GM18505 (cell line): ENCODE measurements around the gene DLD.
"Not testable (repeated sequence)": the region's sequence is repeated elsewhere in the genome, so short reads cannot be mapped to it uniquely, and the experiment has no call there.

Experiments
- ATAC-seq: cut with Tn5 transposase; IDR thresholded peaks from one replicate; pipeline ENCODE4 v1.9.1; 2021; ENCODE audit not compliant: unreplicated experiment
- POLR2A ChIP-seq: IDR thresholded peaks from 4 replicates; pipeline ENCODE4 v1.6.1; 2011; ENCODE audit warnings: borderline replicate concordance; ENCODE audit not compliant: insufficient read depth, insufficient read length; ENCODE audit errors: extremely low read depth

Gene DLD

DNA sequence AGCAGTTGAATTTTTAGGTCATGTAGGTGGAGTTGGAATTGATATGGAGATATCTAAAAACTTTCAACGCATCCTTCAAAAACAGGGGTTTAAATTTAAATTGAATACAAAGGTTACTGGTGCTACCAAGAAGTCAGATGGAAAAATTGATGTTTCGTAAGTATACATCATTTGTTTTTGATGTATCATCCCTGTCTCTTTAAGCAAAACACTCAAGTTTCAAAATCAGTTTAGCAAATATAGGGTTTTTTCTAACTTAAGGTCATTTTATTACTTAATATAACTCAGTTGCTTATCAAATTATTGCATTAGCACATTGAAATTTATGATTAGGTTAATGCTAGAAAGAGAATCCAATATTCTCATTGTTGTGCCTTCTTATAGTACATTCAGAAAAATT is 24.6 kb downstream of the DLD start:
- no peak for TF ChIP-seq POLR2A
- no peak for ATAC-seq

DNA sequence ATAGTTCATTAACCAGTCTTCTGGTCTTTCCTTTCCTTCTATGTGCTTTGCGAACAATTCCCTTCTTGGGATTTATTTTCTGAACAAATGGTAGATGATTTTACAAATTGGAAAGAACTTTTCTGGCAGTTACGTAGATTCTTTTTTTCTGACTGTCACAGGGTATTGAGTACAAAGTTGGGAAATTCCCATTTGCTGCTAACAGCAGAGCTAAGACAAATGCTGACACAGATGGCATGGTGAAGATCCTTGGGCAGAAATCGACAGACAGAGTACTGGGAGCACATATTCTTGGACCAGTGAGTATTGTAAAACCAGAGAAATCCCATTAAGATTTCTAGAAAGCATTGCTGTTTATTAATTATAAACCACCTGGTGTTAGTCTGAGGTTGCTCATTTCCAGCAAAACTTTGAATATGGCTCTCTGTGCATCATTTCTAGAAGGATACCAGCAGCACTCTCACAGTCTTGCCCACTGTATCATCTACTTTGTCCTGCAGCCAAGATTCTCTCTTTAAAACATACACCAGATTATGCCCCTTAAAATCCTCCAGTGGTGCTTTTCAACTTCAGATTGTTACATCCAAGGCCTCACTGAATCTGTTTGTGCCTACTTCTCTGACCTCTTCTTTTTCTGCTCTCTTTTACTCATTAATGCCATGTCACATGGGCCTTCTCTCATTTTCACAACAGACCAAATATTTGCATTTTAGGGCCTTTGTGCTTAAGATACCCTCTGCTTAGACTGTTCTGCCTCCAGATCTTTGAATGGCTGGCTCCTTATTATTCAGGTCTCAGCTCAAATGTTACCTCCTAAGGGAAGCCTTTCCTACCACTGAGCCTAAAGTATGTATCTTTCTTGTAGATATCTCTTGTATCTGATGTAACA is 27.0 kb downstream of the DLD start:
- no peak for TF ChIP-seq POLR2A
- ATAC-seq, result peak; percentile 67

DNA sequence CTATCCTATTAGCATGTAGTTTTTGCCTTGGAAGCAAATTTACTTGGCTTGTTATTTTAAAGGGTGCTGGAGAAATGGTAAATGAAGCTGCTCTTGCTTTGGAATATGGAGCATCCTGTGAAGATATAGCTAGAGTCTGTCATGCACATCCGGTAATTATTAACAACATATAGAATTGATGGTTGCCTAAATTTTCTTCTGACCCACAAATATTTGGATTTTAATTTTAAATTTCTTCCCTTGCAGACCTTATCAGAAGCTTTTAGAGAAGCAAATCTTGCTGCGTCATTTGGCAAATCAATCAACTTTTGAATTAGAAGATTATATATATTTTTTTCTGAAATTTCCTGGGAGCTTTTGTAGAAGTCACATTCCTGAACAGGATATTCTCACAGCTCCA is 28.0 kb downstream of the DLD start:
- ATAC-seq, result no peak
- TF ChIP-seq POLR2A, result no peak

DNA sequence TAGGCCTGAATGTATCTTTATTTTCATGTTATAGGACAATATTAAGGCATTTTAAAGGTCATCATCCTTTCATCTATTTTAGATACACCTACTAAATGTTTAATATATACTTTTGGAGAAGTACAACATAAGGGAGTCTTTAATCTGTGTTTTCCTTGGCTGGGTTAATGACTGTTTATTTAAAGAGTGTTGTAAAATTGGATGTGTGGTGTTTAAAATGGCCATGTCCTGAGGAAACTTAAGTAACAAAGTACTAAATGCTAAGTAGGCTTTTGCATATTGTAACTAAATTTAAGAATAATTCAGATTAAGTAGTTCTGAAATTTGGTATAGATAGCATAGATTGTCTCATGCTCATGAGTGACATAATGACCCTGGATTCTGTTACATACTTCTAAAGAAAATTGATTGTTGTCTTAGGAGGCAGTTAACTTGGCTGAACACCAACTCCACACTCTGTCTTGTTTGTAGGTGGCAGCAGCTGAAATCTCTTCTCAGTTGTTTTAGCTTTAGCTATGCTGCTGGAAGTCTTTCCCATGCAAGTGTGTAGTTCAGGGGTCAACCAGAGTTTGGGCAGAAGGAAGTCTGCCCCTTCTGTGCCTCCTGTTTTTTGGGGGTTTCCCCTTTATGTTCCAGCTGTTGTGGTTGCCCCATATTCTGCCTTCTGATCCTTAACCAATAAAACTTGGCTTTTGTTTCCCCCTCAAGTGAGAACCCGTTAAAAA is 29.2 kb downstream of the DLD start:
- TF ChIP-seq POLR2A, result no peak
- ATAC-seq, result no peak

DNA sequence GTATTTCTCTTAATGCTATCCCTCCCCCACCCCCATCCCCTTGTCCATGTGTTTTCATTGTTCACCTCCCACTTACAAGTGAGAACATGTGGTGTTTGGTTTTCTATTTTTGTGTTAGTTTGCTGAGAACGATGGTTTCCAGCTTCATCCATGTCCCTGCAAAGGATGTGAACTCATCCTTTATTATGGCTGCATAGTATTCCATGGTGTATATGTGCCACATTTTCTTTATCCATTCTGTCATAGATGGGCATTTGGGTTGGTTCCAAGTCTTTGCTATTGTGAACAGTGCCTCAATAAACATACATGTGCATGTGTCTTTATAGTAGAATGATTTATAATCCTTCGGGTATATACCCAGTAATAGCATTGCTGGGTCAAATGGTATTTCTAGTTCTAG is 30.8 kb downstream of the DLD start:
- not testable (repeated sequence) for ATAC-seq

DNA sequence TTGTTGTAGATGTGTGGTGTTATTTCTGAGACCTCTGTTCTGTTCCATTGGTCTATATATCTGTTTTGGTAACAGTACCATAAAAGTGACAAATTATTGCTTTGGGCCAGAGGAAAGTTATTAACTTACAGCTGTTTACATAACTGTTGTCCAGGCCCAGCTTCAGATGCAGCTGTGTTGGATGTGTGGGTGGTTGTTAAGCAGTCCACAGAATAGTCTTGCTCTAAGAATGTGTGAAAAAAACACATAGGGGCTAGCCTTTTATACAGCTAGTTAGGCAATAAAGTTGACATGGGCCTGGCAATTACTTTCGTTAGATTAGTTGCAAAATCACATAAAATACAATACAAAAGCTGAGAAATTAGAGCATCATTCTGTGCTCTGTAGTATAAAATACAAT is 31.9 kb downstream of the DLD start:
- no peak for TF ChIP-seq POLR2A
- ATAC-seq, result no peak

DNA sequence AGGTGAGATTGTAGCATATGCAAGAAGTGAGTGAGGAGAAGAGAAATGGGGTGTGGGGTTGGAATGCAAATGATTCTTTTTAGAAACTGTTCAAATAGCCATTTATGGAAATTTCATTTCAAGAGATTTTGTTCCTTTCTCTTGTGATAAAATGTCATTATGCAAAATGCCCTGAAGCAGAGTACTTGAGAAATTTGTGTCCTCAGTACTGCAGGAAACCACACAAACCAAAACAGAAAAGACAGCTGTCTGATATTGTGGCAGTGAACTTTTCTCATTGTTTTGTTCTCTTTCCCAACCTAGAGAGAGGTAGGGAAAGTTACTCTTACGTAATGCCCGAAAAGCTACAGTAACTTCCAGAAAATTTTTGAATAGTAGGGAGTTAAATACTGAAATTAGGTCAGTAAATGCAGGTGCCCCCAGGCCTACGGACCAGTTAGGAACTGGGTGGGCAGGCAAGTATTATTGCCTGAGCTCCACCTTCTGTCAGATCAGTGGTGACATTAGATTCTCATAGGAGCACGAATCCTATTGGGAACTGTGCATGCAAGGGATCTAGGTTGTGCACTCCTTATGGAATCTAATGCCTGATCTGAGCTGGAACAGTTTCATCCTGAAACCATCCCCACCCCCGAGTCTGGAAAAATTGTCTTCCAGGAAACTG is 34.0 kb downstream of the DLD start:
- no peak for TF ChIP-seq POLR2A
- peak; percentile 76 for ATAC-seq

DNA sequence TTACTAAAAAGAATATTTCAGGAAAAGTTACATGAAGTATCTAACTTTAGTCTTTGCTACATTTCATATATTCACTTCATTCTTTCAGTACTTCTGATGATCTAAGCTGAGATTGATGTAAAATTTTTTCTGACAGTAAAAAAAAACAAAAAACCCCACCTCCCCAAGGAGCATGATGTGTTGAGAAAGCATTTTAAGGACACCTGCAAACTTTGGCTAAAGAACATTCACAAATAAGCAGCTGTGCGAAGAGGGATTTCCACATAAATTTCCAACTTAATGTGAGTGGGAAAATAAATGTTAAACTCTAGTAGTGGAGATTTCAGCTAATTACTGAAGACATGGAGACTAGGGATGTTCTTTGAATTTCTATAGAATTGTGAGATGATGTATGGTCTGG is 35.5 kb downstream of the DLD start:
- TF ChIP-seq POLR2A, result no peak
- ATAC-seq, result no peak

DNA sequence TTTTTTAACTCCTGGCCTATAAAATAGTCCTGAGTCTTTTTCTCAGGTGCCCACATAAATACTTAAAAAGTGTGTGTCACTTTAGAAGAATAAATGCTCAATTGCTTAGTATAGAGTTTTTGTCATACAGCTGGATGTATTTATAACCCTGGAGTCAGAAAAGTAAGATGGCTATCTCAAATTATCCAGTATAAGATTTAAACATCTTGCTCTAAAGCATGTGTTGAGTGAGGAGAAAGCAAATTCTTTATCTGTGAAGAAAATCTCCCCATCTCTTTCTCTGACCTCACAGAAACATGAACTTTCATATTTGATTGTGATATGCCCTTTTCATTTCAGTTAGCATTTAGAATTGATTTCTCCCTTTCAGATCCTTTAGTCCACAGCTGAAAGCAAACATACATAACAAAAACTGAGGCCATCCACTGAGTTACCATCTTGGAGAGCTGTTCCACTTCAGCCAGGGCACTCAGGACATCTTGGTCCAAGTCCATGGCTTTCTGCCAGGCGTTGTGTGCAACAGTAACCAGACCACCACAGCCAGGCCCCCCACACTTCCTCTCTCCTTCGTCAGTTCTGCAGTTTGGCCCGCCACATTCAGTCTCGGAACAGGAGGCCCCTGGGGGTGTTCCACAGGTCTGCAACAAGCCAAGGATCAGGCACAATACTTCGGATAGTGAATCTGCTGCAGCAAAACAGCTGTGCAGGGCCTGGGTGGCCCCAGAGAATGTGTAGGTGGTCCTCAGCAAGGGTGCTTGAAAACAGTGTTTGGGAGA is 40.9 kb downstream of the DLD start:
- no peak for TF ChIP-seq POLR2A
- ATAC-seq, result no peak

DNA sequence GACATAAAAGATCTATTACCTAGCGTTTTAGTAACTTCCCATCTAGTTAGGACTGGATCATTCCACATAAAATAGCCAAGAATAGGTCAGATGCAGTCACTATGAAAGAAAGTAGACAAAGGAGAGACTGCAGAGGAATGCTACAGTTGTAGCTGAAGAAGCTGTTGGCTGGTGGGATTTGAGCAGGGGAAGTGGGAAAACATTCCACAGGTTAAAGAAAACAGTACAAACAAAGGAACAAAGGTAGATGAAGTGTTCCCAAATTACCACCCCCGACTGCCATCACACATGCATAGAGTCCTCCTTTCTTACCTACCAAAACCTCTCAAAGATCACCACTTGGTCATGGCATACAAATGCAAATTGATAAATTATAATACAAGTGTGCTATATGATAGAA is 41.8 kb downstream of the DLD start:
- ATAC-seq, result no peak
- no peak for TF ChIP-seq POLR2A

DNA sequence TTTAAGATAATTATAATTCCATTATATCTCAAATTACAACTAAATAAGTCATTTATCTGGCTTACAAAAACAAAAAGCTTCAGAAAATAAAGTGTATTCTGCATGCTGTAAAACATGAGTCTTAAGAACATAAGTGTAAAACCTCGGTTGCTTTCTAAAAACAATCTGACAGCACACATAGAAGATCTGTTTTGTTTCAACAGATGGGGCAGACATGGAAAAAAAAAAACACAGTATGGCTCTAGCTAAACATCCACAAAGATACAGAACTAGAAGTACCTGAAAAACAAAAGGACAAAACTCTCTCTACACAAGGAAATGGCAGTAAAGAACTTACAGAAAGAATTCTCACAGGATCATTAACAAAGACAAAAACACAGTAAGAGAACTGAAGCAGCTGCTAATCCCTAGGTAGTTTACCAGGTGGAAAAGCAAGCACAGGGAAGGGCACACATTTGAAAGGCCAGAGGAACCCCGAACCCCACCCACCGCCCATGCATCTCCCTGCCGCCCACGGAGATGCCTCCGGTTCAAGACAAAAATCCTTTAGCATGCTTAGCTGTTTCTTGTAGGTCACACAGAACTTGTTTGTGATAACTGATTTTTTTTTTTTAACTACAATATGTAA is 42.5 kb downstream of the DLD start:
- no peak for ATAC-seq
- TF ChIP-seq POLR2A, result no peak

DNA sequence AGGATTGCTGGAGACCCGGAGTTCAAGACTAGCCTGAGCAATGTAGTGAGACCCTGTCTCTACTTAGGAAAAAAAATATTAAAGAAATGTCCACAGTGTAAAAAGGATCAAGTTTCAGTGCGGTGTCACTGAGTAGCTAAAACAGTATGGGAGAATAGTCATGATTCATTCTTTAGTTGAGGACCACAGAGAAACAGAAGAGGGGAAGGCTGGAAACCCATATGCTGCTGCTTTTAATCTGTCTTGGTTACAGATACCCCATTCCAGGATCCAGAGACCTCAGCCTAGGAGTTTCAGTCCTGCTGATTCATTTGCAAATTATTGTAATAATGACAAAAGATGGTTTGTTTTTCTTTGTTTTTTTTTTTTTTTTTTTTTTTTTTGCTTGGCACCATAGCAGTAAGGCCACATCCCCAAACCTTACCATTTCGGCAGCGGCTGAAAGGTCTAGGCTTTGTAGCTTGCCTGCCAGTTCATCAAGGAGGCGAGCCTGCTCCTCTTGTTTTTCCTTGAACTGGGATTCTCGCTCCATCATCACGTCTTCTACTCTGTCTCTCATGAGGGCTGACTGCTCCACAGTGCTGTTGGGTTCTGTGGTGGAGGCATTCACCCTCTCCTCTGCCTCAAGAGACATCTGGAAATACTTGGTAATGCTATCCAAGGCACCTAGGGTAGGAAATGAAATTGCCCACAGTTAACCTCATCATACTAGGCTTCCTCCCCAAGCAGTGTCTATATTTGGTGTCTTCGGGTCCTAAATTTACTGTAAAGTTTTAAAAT is 44.2 kb downstream of the DLD start:
- TF ChIP-seq POLR2A, result no peak
- no peak for ATAC-seq
